HG02763 (cell line): ENCODE data around the gene OR2AJ1.

Experiments used
- ATAC-seq: cut with Tn5 transposase; IDR thresholded peaks from one replicate; pipeline ENCODE4 v1.9.1; 2021; ENCODE audit warnings: mild to moderate bottlenecking, moderate library complexity; ENCODE audit not compliant: unreplicated experiment

Gene OR2AJ1, protein sequence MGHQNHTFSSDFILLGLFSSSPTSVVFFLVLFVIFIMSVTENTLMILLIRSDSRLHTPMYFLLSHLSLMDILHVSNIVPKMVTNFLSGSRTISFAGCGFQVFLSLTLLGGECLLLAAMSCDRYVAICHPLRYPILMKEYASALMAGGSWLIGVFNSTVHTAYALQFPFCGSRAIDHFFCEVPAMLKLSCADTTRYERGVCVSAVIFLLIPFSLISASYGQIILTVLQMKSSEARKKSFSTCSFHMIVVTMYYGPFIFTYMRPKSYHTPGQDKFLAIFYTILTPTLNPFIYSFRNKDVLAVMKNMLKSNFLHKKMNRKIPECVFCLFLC

DNA sequence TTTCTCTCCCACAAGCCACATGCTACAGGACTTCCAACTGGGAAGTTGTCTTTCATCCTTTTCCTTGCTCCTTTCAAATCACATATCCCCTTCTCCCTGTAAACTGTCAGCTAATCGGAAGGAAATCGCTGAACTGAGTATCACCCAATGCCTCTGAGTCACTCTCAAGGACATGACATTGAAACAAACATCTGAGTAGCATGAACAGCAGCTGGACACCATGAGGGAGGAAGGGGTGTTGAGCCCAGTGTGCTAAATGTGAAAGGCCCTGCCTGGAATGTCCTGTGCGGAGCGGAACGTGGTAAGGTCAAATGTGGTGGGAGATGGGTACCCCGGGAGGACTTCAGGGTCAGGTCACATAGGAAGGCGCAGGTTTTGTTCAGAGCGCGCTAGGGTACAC, at the start of gene OR2AJ1:
OR2AJ1 (plus strand) TSS at position 22 of the 400 bp plus-strand sequence. CDS start 8,880 bp downstream, outside the sequence.
- no peak for ATAC-seq

DNA sequence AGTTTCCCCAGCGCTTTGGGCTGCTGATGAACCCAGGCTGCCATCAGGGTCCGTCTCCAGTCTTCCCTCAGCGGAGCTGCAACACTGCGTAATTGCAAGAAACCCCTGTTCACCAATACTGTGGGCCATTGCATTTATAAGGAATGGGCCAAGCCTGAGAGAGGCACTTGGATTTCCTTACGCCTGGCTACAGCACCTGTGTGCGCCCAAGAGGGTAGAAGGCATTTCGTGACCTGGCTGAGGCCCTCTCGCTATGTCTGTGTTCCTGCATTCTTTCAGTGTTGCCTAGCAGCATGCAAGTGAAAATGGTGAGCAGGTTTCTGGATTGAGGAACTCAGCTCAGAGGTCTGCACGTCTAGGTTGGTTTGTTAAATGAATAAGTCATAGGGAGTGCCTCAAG, 41.3 kb upstream of the OR2AJ1 start:
- ATAC-seq = no peak

DNA sequence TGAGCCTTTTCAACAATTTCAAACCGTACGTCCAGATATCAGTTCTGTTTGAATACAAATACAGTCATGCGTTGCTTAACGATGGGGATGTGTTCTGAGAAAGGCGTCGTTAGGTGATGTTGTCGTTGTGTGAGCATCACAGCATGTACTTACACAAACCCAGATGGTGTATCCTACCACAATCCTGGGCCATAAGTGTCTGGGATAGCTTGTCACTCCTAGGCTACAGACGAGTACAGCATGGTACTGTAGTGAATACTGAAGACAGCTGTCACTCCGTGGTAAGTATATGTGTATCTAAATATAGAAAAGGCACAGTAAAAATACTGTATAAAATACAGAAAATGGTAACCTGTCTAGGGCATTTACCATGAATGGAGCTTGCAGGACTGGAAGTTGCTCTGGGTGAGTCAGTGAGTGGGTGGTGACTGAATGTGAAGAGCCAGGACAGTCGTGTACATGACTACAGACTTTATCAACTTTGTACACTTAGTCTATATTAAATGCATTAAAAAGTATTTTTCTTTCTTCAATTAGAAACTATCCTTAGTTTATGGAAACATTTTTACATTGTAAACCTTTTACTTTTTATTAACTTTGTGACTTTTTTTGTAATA, 39.8 kb upstream of the OR2AJ1 start:
- no peak for ATAC-seq

DNA sequence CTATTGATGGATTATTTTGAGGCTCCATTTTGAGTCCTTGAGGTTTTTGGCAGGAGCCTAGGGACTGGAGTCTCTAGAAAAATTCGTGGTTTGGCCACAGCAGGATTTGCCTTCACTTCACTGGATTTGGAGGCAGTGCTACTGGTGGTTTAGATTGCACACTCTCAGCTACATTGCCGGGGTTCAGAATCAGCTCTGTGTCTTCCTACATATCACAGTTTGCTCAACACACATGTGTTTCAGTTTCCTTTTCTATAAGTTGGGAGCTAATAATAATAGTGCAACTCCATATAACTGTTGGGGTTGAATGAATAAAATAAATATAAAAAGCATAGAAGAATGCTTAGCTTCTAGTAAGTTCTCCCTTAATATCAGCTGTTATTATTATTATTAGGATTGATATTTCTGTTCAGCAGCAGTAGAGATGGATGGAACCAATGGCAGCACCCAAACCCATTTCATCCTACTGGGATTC, 29.5 kb upstream of the OR2AJ1 start, which contains the start of gene OR2W3:
OR2W3 (plus strand) TSS at position 425 of the 475 bp plus-strand sequence; CDS start at position 425, 0 bp downstream.
- ATAC-seq = no peak

DNA sequence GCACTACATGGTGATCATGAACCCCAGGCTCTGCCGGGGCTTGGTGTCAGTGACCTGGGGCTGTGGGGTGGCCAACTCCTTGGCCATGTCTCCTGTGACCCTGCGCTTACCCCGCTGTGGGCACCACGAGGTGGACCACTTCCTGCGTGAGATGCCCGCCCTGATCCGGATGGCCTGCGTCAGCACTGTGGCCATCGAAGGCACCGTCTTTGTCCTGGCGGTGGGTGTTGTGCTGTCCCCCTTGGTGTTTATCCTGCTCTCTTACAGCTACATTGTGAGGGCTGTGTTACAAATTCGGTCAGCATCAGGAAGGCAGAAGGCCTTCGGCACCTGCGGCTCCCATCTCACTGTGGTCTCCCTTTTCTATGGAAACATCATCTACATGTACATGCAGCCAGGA, 28.7 kb upstream of the OR2AJ1 start:
- ATAC-seq = no peak

DNA sequence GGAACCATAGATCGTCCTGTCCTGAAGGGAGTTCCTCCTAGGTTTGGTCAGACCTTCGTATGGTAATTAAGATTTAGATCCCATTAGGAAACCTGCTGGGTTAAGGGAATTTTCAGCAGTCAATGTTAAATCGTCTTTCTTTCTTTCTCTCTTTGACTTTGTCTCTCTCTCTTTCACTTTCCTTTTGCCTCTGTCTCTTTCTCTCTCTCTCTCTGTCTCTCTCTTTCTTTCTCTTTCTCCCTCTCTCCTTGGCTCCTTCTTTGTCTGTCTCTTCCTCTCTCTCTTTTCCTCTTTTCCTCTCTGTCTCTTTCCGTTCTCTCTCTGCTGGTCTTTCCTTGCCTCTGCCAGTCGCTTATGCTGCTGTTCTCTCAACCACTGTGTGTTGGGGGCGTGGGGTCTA, 20.6 kb upstream of the OR2AJ1 start:
- no peak for ATAC-seq

DNA sequence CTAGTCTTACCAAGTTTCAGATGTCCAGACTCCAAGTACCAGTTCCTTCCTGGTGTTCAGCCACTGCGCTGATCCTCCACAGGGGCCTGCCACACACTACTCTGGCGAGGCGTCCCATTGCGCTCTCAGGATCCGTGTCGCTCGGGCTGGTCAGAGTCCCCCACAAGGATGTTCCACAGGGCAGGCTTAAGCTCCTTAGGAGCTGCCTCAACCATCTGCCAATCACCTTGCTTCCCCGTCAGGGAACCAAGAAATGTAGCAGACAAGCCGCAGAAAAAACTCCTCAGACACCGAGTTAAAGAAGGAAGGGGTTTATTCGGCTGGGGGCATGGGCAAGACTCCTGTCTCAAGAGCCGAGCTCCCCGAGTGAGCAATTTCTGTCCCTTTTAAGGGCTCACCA, 19.5 kb upstream of the OR2AJ1 start:
- no peak for ATAC-seq

DNA sequence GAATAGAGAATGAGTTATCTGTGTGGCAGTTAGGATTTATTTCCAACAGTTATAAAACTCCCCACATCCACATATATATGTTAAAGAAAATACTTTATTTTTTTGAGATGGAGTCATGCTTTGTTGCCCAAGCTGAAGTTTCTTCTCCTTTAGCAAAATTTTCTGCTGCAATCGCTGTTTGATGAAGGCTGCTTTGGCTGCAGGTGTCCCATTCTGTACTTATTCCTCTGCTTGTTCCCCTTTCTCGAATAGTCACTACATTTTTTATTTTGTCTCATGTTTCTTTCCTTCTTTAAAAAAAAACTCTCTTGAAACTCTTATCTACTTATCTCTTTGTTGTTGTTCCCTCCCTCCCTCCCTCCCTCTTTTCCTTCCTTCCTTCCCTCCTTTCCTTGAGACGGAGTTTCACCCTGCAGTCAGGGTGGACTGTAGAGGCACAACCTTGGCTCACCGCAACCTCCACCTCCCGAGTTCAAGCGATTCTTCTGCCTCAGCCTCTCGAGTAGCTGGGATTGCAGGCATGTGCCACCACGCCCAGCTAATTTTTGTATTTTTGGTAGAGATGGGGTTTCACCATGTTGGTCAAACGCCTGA, 18.7 kb upstream of the OR2AJ1 start:
- no peak for ATAC-seq

DNA sequence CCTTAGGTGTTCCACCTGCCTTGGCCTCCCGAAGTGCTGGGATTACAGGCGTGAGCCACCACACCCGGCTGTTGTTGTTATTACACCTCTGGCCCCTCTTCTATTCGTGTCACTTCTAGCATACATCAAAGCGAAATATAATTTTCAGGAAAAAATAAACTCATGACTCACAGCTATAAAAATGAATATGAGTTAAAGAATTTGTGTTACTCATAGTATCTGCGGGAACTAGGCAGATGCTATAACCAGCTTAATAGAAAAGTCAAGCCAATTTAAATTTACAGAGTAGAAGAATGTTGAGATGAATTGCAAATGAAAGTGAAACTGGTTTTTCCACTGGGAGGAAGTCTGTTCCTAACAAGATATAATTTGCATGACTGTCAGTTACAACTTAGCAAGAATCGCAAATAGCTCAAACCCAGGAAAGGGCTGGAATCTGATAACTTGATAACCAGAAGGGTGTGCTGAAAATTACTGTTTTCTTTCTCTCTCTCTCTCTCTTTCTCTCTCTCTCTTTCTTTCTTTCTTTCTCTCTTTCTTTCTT, 18.1 kb upstream of the OR2AJ1 start:
- no peak for ATAC-seq

DNA sequence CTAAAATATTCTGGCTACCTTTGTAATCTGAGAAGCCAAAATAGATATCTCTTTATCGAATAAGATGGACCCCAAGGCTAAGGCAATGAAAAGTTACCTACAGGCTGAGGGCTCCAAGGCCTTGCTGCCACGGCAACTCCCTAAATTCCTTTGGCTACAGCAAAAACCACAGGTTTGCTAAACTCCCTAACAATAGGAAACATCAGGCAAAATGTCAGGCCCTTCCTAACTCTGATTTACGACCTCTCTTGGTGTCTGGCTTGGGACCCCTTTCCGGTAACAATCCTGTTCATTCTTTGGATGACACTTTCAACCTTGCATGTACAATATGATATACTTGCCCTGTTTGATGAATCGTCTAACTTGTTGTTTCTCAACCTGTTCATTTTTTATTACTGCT, 15.9 kb upstream of the OR2AJ1 start:
- ATAC-seq = no peak

DNA sequence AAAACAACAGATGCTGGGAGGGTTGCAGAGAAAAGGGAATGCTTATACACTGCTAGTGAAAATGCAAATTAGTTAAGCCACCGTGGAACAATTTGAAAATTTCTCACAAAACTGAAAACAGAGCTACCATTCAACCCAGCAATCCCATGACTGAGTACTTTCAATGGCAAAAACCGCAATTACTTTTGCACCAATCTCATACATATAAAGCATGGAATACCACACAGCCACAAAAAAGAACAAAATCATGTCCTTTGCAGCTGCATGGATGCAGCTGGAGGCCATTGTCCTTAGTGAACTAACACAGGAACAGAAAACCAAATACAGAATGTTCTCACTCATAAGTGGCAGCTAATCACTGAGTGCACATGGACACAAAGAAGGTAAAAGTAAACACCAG, 10.9 kb upstream of the OR2AJ1 start:
- ATAC-seq = no peak

DNA sequence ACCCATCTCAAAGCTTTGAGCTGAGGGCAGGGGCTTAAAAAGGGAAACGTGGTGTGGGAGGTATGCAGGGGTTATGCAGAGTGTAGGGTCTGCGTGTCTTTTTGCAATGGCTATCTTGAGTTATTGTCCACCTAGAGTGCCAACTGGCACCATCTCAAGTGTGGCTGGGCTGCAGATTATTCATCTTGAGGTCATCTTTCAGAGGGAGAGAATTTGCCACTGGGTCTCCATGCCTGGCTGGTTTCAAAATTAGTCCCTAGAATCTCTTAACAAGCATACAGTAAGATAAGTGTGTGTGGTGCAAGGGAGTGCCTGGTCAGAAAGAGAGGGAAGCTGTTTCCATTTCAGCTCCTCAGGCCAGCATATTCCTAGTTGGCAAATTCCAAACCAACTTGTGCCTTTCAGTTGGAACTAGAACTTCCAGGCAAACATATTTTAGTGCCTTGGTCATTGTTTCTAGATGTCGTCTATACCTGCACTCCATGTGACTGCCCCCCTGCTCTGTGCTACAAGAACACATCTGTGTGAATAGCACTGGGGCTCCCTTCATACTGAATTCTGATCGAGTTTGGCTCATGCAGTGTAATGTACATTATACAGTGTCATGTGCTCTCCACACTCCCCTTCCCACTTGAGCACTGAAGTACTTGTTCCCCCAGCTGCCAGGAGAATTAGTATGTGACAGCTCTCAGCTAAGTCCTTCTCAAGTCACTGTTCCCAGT, 9.6 kb upstream of the OR2AJ1 start:
- no peak for ATAC-seq

DNA sequence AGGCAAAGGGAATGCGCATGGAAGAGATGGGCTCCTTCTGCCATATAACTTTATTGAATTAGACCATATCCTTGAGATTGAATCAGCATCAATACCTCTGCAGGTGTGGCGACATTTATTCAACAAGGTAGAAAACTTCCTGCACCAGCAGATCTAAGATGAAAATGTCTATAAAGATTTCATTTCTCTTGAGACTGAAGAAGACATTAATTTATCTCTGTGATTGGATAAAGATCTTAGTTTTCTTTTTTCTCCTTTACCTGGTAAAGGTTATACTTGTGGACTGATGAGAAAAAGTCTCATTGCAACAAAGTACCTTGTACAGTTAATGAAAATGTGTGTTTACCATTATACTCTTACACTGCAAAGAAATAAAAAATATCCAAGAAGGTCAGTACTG, 4.7 kb upstream of the OR2AJ1 start, which contains the start of gene OR2T8:
OR2T8 (plus strand) TSS at position 301 of the 400 bp plus-strand sequence. CDS start 766 bp downstream, outside the sequence.
- no peak for ATAC-seq

DNA sequence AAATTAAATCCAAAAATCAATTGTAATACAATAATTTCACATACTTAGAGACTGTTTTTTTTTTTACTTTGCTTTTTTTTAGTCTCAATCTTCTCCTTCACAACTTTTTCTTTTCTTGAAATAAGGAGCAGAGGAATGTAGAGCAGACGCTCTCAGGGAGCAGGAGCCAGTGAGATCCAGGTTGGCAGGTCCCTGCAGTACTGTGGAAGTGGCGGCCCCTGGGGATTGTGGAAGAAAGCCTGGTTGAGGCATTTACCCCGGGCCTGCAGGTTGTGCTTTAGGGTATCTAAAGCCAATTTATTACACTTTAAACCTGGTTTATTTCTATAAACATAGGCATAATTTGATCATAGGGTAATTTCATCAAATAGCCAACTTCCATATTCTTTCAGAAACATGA, 748 bp upstream of the OR2AJ1 start:
- no peak for ATAC-seq

DNA sequence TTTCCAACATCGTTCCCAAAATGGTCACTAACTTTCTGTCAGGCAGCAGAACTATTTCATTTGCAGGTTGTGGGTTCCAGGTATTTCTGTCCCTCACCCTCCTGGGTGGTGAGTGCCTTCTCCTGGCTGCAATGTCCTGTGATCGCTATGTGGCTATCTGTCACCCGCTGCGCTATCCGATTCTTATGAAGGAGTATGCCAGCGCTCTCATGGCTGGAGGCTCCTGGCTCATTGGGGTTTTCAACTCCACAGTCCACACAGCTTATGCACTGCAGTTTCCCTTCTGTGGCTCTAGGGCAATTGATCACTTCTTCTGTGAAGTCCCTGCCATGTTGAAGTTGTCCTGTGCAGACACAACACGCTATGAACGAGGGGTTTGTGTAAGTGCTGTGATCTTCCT, 9.3 kb downstream of the OR2AJ1 start:
- ATAC-seq = no peak

DNA sequence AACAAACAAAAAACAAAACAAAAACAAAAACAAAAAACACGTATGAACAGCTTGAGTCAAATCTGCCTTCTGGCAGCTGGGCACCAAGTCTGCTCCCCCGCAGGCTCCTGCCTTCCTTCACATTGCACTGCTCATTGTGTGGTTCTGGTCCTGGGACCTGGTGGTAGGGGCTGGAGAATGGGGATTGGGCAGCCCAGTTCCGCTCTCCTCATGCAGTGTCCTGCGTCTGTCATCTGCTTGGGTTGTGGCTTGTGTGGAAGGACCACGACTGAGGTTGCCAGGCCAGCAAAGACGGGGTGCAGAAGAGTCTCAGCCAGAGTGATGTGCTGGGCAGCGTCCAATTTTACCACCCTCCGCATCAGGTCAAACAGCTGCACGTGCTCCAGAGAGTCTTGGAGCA, 11.1 kb downstream of the OR2AJ1 start:
- ATAC-seq = no peak

DNA sequence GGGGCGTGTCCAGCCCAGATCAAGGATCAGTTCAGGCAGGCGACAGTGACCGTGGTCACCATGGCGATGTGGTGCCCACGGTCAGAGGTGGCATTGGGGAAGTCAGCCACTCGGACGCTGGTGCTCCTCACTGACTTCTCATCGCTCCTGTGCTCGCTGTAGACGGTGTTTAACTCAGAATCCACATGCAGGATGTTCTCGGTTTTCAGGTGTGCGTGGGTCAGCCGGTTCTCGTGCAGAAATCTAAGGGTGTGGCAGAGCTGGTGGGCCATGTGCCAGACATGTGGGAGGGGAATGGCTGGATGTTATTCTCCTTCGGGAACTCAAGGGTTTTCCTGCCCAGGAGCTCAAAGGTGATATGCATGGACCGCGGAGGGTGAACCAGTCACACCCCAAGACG, 11.7 kb downstream of the OR2AJ1 start:
- no peak for ATAC-seq

DNA sequence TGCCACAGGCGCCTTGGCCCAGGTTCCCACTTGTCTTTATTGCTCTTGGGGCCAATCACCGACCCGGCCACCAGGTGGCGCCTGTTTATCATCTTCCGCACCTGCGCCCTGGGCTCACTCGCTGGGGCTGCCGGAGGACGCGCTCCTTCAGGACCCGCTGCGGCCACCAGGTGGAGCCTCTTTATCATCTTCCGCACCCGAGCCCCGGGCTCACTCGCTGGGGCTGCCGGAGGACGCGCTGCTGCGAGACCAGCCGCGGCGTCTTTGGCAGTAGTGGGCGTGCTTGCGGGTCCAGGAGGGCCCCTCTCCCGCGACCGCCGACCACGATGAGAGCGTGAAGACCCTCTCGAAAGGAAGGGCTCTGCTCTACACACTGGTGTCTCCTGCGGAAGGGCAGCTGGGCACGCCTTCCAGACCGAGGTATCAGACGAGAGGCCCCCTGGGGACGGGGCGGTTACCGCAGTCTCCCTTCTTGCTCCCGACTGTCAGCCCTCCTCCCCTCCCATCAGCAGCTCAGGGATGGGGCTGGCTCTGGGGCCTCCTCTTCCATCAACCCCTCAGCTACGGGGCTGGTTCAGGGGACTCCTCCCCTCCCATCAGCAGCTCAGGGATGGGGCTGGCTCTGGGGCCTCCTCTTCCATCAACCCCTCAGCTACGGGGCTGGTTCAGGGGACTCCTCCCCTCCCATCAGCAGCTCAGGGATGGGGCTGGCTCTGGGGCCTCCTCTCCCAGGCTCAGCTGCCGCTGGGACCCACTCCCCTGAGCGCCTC, 12.5 kb downstream of the OR2AJ1 start:
- ATAC-seq = peak; percentile 100

DNA sequence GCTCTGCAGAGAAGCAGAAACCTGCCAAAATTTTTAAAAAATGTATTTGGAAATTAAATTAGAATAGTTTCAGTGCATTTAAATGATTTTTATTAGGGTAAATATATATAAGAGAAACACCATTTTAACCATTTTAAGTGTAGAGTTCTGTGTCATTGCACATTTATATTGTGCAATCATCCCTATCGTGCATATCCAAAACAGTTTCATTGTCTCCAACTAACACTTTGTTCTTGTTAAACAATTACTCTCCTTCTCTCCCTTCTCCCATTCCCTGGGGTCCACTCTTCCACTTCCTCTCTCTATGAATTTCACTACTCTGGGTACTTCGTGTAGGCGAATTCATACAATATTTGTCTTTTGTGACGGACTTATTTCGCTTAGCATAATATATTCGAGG, 17.9 kb downstream of the OR2AJ1 start:
- no peak for ATAC-seq

DNA sequence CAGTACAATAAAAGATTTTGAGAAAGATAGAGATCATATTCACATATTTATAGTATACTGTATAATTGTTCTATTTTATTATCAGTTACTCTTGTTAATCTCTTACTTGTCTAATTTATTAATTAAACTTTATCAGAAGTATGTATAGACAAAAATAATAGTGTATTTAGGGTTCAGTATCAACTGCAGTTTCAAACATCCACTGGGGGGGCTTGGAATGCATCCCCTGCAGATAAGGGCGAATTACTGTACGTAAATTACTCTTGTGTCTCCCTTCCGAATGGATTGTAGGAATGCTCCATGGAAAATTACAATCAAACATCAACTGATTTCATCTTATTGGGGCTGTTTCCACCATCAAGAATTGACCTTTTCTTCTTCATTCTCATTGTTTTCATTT, 23.9 kb downstream of the OR2AJ1 start, which contains the start of gene OR2L8:
OR2L8 (plus strand) TSS at position 301 of the 400 bp plus-strand sequence; CDS start at position 301, 0 bp downstream.
- ATAC-seq = no peak
